EH (cell line): Measurements from ENCODE around the gene SYT7.
A peak's percentile ranks its signal among the peaks of the same experiment; 100 is the strongest.
"Not testable (repeated sequence)": the region's sequence is repeated elsewhere in the genome, so short reads cannot be mapped to it uniquely, and the experiment has no call there.

Experiments
- DNase-seq: peaks from one replicate; pipeline ENCODE4 v3.0.0-alpha.2; 2015; ENCODE audit warnings: low read depth

SYT7 gene

GRCh38 chr11:61497473-61497872, 83.4 kb downstream of the SYT7 start:
- DNase-seq, result no peak

DNA sequence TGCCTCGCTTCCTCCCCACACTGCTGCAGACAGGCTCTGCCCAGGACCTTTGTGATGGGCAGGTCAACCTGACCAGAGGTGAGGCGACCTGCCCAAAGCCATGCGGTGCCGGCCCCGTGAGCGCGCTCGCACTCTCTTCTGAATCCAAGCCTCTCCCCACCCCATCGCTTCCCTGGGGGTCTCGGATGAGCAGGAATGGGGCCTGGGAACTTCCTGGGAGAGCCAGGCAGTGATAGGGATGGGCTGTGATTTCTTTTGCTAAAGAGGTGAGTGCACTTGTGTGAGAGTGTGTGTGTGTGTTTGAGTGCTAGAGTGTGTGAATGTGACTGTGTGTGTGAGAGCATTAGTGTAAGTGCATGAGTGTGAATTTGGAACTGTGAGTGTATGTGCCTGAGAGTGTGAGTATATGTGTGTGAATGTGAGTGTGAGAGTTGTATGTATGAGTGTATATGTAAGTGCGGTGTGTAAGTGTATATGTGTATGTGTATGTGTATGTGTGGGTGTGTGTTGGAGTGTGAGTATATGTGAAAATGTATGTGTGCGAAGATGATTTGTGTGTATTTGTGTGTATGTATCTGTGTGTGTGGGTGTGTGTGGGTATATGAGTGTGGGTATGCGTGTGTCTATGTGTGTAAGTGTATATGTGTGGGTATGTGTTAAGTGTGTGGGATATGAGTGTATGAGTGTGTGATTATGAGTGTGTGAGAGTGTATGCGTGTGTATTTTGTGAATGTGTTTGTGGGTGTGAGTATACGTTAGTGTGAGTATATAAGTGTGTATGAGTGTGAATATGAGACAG, 84.1 kb downstream of the SYT7 start:
- no peak for DNase-seq

GRCh38 chr11:61495801-61496601, 84.9 kb downstream of the SYT7 start:
- DNase-seq, result no peak

DNA sequence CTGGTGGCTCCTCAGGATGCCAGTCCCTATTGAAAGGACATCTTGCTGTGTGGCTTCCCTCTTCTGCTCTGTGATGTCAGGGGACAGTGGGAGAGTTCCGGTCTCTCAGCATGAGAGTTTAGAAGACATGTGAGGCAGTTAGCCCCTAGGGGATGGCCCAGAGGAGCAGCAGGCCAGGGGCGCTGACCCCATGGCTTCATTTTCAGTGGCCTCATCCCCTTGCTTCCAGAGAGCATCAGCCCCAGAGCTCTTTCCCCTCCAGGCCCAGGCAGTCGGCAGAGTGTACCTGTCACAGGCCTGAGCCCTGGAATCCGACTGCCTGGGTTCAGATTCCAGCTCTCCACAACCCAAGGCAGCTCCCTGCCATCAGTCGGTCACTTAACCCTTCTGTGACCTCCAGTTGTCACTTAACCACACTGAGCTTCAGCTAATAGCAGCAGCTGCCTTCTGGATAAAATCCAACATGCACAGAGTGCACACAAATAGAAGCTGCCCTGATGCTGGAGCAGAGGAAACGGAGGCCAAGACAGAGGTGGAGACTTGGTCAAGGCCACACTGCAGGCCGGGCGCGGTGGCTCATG, 86.4 kb downstream of the SYT7 start:
- no peak for DNase-seq

DNA sequence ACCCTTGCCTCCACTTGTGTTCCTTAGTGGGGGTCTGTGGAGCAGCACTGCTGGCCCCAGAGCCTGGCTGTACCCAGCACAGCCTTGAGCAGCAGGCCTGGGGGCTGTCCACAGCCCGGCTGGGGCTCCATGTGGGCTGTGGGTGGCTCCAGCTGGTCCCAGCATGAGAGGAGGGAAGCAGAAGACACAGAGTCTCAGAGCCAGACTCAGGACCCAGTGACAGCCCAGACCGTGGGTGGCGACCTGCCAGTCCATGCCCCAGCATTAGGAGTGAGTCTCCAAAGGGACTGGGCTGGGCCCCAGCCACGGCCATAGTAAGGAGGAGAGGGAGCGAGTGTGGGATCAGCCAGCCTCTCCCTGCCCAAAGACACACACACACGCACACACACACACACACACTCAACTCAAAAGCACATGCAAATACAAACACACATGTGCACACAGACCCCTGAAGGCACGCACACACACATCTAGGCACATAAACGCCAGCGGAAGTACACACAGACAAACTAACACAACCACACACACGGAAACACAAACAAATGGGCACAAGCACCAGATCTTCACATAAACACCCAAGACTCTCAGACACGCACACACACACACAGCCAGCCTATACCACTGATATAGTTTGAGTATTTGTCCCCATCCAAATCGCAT, 89.0 kb downstream of the SYT7 start:
- no peak for DNase-seq

GRCh38 chr11:61489833-61490721, 90.8 kb downstream of the SYT7 start:
- DNase-seq, result peak; percentile 45

- DNase-seq, result peak; percentile 27
Measured at GRCh38 chr11:61488651-61489291, 92.1 kb downstream of the SYT7 start.

- DNase-seq, result no peak
Measured at GRCh38 chr11:61487342-61488025, 93.4 kb downstream of the SYT7 start.

- no peak for DNase-seq
Measured at GRCh38 chr11:61486779-61487178, 94.1 kb downstream of the SYT7 start.

GRCh38 chr11:61486011-61486620, 94.8 kb downstream of the SYT7 start:
- DNase-seq, result no peak

DNA sequence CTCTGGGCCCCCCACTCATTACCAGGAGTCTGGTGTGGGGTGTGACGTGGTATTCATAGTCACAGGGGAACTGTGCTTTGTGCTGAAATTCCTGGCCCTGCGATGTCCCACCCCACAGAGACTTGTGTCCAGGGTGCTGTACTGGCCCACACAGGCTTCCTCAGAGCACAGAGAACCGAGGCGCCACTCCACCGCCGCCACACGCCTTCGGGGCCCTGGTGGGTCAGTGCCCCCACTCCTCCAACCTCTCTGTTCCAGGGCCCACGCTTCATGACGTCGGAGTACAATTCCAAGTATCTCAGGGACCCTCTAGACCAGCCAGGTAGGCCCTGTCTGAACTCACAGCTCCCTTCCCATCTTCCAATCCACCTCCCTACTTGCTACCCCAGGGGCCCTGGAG, 95.8 kb downstream of the SYT7 start:
- DNase-seq, result no peak

DNA sequence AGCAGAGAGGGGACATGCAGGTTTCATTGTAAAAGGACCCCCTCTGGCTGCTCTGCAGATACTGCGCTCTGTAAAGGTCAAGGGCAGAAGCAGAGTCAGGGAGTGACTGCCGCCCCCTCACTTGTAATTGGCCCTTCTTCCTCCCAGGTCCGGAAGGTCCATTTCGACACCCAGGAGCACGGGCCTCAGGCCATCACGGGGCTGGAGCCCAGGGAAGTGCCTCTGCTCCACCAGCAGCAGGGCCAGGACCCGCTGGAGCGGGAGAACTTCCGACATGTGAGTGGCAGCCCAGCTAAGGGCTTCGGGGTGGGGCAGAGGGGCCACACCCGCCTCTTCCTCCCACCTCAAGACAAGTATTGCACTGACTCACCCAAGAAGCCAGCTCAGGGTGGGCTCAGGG, 96.3 kb downstream of the SYT7 start:
- no peak for DNase-seq

- DNase-seq, result no peak
Measured at GRCh38 chr11:61482513-61482912, 98.4 kb downstream of the SYT7 start.

GRCh38 chr11:61481806-61482205, 99.1 kb downstream of the SYT7 start:
- DNase-seq, result no peak

- peak; percentile 20 for DNase-seq
Measured at GRCh38 chr11:61480994-61481335, 99.9 kb downstream of the SYT7 start.

- DNase-seq, result no peak
Measured at GRCh38 chr11:61480261-61480993, 100.4 kb downstream of the SYT7 start.

DNA sequence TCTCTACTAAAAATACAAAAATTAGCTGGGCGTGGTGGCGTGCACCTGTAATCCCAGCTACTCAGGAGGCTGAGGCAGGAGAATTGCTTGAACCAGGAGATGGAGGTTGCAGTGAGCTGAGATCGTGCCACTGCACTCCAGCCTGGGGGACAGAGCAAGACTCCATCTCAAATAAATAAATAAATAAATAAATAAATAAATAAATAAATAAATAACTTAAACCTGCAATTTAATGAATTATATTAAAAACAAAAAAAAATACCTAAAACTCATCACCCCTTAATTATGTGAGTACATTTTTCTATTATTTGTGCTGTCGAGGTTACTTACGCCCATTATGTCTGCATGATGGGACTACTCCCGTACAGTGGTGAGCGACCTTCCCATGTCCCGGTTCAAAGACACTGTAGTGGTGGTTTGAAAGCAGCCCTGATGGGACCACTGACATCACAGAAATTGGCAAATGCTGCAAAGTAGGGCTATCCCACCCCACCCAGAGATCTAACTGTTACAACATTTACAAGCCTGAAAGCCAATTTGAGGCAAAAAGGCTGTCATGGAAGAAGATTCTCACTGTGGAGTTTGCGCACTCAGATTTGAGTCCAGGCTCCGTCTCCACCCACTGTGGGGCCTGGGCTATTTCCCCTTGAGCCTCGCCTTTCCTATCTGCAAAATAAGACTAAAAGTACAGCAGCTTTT, 101.4 kb downstream of the SYT7 start:
- DNase-seq, result not testable (repeated sequence)

GRCh38 chr11:61477727-61478148, 103.1 kb downstream of the SYT7 start:
- peak; percentile 43 for DNase-seq

DNA sequence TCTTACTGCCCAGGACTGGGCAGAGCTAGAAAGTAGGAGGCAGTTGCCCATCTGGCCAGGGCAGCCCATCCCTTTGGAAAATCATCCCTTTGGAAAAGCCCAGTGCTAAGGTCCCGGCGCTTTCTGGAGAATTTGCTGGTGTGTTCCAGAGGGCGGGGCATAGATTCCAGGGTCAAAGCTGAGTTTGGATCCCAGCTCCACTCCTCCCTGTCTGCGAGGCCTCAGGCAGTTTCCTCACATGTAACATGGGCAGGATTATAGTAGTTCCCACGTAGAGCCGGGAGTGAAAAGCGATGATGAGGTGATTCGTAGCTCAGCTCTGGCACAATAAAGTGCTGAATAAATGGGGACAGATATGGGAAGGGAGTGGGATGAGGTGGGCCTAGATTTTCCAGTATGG, 103.8 kb downstream of the SYT7 start:
- DNase-seq, result peak; percentile 39
